GM21447 (cell line): Measurements from ENCODE around the gene MRGPRF.
"Not testable (repeated sequence)": the region's sequence is repeated elsewhere in the genome, so short reads cannot be mapped to it uniquely, and the experiment has no call there.

Source experiments
- ATAC-seq: cut with Tn5 transposase; IDR thresholded peaks from one replicate; pipeline ENCODE4 v1.9.1; 2021; ENCODE audit not compliant: unreplicated experiment

MRGPRF gene

DNA sequence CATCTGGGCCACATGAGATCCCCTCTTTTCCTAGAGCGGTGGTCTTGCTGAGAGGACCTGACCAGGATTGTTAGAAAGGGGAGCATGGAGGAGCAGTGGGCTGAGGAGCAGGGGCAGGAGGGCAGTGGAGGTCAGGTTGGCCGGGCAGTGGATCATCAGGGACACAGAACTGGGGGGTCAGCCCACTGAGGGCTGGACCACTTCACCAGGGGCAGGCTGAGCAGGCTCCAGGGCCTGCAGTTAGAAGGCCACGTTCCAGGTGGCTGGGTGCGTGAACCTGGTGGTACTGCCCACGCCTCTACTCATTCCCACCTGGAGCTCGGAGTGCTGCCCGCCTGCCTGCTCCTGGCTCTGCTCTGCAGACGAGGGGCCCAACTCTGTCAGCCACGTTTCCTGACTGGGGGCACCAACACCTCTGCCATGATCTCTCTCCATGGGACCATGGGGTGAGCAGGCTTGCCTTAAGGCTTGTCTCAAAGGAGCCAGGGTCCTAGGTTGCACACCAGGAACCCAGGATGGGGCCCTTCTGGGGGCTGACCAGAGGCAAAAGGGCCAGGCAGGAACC is 9.7 kb downstream of the MRGPRF start:
- no peak for ATAC-seq

DNA sequence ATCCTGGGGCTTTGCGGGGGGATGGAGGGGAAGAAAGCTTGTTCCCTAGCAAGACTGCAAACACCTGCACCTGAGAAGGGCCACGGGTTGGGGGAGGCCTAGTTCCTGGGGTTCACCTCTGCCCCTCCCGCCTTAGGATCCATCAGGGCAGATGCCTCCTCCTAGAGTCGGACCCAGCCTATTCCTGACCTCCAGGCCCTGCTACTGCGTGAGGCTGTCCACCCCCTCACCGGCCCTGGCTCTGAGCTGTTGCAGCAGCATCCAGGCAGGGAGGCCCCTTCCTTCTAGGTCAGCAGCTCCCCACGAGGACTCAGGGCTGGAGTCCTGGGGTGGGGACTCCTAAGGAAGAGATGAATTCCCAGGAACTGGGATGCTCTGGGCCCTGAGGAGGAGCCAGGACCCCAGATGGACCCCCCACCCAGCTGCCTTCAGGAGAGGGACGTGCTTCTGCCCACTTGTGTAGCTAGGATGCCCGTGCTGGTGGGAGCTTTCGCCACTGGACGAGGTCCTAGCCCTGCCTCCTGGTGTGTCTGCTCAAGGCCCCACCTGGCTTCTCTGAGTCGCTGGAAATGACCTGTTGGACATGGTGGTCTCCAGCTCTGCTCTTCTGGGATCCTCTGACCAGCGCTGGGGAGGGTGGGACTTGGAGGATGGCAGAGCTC is 10.3 kb downstream of the MRGPRF start:
- ATAC-seq = no peak

DNA sequence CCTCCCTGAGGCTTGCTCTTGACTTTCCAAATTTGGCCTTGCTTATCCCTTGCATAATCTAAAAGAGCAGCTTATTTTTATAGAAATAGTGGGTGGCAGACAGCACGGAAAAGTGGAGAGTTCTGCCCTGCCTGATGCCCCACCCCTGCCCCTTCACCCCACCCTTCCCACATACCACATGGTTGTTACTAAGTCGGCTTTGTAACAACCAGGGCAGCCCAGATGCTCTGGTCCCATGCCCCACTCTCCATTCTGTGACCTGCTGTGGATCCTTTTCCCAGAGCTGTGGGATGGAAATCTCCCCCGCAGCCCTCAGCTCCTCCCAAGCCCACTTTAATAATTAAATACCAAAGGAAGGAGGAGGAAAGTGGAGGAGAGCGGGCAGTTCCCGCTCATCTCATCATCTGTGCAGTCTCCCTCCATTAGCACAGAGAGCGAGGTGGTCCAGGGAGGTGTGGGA is 10.9 kb downstream of the MRGPRF start:
- no peak for ATAC-seq

DNA sequence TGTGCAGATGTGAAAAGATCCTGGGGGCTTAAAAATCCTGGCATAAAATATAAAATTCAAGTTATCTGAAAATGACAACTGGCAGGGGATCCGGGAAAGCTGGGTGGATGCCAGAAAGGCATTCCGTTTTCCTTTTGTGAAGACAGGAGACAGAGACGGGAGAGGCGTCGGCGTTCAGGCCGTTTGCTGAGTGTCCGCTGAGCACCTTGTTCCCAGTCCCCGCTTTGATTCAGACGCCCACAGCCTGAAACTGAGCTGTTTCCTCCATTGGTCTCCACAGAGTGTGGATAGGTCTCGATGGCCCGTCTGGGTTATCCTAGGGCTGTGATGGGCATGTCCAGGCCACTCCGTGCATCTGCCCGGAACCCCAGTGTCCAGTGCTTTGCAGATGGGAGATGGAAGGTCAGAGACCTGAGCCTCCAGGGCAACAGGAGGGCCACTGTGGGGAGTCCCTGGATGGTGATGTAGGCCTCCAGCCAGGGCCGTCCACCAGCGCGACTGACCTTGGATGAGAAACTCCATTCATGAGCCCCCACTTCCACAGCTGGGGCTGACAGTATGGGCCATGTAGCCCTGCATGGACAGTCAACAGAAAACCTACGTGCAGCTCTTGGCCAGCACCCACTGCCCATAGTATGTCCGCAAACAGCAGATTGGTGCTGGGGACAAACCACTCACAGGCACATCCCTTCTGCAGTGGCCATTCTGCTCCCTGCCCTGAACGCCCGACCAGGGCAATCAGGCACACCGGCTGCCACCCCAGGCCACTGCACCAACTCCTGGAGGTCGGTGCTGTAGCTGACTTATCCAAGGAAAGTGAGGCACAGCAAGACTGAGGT is 11.6 kb downstream of the MRGPRF start:
- no peak for ATAC-seq

DNA sequence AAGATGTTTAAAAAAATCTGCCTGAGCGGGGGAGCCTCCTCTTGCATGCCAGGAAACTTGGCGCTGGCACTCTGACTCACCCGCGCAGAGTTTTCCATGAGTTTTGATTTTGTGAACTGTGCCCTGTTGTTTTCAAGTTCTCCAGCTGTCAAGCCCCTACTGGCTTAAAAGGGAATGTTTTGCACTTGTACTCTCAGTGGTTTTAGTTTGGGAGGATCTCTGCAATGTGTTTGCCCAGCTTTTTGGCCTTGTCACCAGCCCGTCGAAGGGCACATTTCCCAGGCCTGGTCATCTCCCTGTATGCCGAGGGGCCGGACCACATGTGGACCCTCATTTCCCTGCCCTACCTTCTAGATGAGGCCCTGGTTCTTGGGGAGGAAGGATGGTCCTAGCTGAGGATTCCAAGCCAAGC is 12.2 kb downstream of the MRGPRF start:
- no peak for ATAC-seq

DNA sequence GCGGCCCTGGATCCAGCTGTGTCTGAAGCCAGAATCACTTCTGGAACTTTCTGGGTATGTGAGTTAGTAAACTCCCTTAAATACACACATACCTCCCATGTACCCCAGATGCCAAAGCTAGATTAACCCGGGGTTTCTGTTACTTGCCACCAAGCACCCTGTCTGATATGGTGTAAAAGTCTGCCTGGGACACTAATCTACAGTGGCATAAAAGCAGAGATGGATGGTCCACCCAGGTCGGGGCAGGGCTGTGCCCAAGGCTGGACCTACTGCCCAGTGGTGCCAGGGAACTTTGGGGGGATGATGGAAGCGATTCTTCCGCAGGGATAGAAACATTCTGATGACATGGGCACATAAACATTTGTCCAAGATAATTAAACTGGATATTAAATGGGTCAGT is 12.7 kb downstream of the MRGPRF start:
- no peak for ATAC-seq

DNA sequence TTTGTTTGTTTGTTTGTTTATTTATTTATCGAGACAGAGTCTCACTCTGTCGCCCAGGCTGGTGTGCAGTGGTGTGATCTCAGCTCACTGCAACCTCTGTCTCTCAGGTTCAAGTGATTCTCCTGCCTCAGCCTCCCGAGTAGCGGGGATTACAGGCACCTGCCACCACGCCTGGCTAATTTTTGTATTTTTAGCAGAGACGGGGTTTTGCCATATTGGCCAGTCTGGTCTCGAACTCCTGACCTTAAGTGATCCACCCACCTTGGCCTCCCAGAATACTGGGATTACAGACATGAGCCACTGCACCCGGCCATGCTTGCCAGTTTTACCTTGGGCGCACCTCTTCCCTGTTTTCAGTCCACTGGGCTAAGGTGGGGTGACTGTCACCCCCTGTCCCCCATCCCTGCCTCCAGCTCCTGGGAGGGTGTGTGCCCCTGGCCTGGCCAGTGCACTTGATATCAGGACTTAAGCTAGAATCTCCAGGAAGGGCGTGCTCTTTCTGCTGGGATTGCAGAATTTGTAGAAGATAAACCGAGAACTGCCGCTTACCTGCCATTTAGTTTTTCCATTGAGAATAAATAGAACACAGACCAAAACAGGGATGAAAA is 13.2 kb downstream of the MRGPRF start:
- not testable (repeated sequence) for ATAC-seq

DNA sequence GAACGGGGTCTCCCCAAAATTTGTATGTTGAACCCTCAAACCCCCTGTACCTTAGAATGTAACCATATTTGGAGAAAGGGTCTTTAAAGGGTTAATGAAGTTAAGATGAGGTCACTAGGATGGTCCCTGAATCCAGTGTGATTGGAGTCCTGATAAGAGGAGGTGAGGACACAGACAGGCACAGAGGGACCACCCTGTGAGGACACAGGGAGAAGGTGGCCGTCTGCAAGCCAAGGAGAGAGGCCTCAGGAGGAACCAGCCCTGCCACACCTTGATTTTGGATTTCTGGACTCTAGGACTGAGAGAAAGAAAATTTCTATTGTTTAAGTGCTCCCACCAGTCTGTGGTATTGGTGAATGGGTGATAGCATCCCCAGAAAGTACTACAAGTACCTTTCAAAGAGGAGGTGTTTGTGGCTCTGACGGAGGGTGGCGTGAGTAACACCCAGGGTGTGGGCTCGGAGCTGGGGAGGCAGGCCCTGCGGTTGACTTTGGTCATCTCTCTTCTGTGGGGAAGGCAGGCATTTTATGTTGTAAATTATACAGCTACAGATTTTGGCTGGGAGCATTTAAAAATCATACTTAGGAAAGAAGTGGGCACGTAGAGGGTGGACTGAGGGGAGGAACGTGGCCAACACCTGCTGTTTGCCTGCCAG is 13.8 kb downstream of the MRGPRF start:
- no peak for ATAC-seq

DNA sequence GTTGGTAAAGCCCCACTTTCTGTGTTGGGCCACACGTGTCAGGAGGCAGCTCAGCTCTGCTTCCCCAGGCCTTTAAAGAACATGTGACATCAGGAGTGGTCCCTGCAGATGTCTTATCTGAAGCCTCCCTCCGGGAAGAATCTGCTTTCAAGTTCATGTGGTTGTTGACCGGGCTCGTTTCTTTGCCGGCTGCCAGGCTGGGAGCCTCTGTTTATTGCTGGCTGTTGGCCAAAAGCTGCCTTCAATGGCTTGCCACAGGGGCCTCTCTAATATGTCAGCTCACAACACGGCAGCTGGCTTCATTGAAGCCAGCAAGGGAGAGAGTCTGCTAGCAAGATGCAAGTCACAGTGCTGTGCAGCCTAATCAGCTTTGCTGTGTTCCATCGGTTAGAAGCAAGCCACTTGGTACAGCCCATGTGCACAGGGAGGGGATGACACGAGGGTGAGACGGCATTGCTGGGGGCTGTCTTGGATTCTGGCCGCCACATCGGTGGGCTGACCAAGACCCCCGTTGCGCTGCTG is 14.6 kb downstream of the MRGPRF start:
- no peak for ATAC-seq

DNA sequence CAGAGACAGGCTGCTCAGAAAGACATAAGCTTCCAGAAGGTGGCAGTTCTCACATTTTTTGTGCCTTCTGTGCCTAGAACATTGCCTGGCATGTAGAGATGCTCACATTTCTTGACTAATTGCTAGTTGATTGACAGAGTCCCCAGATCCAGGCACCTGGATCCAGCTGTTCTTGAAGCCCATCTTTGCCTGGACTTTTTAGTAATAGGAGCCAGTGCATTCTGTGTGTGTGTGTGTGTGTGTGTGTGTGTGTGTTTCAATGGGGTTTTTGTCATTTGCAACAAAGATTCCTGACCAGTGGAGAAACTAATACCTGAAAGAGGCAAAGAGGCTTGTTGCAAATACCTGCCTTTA is 15.1 kb downstream of the MRGPRF start:
- ATAC-seq = no peak

DNA sequence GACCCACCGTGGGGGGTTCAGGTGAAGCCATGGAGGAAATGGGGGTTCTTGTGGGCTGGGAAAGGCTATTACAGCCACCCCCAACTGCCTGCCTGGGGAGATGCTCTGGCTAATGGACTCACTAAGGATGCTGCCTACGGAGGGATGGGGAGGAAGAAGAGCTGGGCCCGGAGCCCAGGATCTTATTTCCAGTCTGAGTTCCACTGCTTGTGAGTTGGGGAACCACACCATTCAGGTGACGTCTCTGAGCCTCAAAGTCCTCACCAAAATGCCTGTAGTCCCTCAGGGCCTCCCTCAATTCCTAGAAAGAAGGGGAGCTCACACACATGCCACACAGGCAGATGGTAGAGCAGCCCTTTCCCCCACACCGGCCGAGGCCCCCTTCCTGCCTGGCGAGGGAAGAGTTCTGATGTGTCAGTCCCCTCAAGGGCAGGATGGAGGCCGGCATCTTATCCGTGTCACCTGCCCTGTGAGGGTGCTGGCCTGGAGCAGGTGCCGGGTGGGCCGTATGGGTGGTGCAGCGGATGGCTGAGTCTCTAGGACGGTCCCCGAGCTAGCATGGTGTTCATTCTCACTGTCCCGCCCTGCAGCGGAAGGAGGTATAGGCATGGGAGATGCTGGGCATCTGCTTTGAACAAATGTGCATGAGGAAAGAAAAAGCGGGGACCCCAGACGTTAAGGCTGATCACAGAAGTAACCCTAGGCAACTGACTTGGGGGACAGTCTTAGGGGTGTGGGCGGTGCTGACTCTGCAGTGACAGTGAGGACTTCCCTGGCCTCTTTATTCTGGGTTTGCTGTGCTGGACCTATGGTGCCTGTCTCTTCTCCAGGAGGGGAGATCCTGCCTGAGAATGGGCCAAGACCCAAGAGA is 15.7 kb downstream of the MRGPRF start:
- no peak for ATAC-seq

DNA sequence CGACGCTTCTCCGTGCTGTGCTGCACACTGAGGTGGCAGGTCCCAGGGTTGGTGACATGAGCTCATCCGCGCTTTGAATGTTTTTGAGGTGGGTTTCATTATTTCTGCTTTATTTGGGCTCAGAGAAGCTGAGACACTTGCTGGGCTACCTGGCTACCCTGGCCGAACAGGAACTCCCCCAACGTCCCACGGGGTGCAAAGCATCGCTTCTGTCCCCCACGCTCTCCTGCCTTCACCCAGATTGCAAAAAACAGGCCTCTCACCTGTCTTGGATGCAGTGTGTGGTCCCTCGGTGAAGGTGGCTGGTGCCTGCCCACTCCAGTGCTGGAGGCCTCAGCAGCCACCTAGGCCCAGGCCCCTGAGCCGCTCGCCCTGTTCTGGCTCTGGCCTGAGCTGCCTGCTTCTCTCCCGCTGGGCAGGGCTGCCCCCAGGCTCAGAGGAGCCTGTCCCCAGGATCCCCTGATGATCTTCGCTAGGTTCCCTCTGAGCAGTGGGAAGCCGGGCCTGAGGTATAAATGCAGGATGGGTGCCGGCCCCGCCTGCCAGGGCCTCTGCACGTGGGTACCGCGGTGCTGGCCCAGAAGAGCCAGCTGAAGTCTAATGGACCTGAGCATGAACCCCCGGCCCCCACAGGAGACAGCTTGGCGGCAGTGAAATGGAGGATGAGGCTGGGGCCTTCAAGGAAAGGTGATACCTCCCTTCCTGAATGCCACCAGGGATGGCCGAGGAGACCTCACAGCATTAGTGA is 16.5 kb downstream of the MRGPRF start:
- ATAC-seq = no peak

DNA sequence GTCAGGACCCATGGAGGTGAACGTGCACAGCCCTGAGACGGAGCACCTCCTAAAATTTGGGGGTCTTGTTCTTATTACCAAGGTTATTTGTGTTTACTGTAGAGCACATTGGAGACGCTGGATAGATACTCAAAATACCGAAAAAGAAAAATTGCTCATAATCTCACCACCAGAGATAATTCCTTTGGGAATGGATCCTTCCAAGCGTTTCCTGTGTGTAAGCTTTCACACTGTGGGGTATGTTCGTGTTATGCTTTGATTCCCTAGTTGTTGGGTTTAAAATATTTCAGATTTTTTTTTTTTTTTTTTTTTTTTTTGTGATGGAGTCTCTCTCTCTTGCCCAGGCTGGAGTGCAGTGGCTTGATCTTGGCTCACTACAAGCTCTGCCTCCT is 18.2 kb downstream of the MRGPRF start:
- no peak for ATAC-seq

DNA sequence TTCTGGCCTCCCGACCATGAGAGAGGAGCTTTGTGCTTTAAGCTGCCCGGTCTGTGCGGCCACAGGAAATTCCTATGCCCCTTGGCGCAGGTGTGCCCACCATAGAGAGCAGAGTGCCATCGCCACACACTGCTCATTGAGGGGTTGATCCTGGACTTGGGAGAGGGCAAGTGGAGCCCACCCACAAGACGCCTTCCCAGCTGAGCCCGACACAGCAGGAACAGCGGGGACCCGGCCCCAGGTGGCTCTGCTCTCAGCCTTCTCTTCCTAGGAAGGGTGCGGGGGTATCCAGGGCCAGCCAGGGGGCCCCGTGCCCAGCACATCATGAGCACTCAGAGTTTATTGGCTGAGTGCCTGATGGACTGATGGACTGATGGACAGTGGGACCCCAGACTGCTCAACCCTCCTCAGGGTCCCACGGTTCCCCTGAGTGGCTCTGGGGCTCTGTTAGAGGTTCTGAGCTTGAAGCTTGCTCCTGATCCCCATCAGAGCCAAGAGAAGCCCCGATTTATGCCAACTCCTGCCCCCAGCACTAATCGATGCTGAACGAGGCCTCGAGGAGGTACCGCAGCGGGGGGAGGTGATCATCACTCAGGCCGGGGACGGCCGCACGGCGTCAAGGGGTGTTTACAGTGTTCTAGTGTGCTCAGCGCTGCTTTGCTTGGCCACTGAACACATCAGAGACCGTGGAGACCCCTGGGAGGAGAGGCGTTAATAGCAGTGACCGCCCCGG is 18.7 kb downstream of the MRGPRF start:
- ATAC-seq = no peak

DNA sequence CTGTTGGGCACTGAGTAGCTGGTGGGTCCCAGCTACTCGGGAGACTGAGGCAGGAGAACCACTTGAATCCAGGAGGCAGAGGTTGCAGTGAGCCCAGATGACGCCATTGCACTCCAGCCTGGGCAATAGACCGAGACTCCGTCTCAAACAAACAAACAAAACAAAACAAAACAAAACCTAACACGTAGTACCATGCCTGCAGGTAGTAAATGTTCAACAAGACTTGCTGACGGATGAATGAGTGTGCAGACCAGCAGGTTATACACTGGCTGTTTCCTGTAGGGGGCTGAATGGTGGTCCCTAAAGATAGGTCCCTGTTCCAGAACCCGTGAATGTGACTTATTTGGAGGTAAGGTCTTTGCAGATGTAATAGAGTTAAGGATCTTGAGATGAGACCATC is 19.5 kb downstream of the MRGPRF start:
- ATAC-seq = no peak

DNA sequence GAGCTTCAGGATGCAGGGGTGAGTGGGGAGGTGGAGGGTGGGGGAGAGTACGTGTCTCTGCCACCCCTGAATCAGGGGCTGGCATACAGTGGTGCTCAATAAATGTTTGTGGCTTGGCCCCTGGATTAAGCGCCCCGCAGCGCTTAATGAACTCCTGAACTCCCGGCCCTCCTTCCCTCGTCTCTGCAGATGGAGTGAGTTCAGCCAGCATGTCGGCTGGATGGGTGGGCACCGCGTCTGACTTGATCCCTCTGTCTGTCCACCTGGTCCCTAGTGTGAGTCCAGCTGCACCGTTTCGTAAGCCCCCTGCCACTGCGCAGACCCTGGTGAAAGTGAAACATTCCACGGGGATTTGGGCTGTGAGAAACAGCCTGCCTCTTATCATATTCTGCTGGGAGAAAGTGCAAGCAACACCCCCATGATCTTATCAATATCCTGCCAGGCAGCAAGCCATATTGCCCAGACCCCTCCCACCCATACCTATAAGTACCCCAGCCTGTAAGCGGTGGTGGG is 20.2 kb downstream of the MRGPRF start:
- ATAC-seq = no peak

DNA sequence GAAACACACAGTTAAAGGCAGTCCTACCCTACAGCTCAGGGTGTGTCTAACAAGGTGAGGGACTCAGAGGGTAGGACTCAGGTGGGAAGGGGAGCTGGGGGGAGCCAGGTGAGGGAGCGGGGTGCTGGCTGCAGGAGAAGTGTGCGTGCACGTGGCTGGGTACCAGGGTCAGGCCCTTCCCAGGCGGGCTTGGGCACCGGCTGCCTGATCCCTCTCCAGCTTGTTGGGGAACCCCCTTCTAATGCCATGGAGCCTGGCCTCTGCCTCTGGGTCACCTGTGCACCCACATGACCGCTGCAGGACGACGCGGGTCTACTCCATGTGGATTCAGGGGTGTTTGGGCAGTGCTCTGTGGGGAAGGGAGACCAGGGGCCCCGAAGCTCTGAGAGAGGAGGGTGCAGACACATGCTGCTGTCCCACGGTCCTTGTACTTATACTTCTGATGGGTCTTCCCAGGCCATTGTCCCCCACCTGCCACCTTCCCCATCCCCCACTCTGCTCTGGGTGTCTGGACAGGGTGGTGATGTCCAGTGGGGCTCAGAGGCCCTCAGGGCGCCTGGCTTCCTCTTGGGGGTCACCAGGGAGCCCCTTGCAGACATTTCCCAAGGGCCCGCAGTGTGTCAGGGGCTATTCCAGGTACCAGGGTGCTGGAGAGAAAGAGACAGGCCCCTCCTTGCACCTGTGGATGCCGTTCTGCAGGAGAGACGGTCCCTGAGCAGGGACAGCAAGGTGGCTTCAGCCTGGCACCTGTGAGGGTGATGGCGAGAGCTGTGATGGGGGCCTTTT is 21.9 kb downstream of the MRGPRF start:
- ATAC-seq = no peak
